ENCODE measurements around the gene TYMS. TPM values are rescaled to one million over a fixed set of nuclear protein-coding genes. Genes with fewer than 3 reads are reported as not detected.
A peak's percentile ranks its signal among the peaks of the same experiment; 100 is the strongest.

The TYMS gene
- total and polyA plus RNA-seq, 4 donors = 22.1 to 70.3 (median 43.1) TPM

- 81% methylated on average over 17 of the region's 23 CpGs for WGBS (ENCODE audit: insufficient coverage)
- no peaks in the 10 kb centered on the region for H3K27me3 ChIP-seq (ENCODE audit: control insufficient read depth, insufficient read depth, low read length)
- H3K4me3 ChIP-seq (ENCODE audit: low read depth, low read length) = peak overlapping the region; percentile 28
- H3K9me3 ChIP-seq (ENCODE audit: control insufficient read depth, insufficient read depth, low read length) = no peaks in the 10 kb centered on the region
- peaks cover 9% of the 10 kb centered on the region for H3K4me1 ChIP-seq (ENCODE audit: control insufficient read depth, insufficient read depth, low read length)
- no peak overlapping the region for H3K27ac ChIP-seq (ENCODE audit: low read depth, low read length)
- no peak for DNase-seq (ENCODE audit: low read depth in 4 of 6, low spot score in 6 of 6)
- no peaks in the 10 kb centered on the region for H3K36me3 ChIP-seq (ENCODE audit: control insufficient read depth, insufficient read depth, low read length)
These were observed 55.7 kb downstream of the TYMS start for GRCh38 chr18:713135-713490.

GRCh38 chr18:715626-716025, 58.2 kb downstream of the TYMS start:
- H3K27me3 ChIP-seq (ENCODE audit: control insufficient read depth, insufficient read depth, low read length) = no peaks in the 10 kb centered on the region
- no peak overlapping the region for H3K27ac ChIP-seq (ENCODE audit: low read depth, low read length)
- WGBS (ENCODE audit: insufficient coverage) = no CpG with 5 or more reads among the region's 1 CpG
- no peak for DNase-seq (ENCODE audit: low read depth in 4 of 6, low spot score in 6 of 6)
- no peaks in the 10 kb centered on the region for H3K36me3 ChIP-seq (ENCODE audit: control insufficient read depth, insufficient read depth, low read length)
- no peaks in the 10 kb centered on the region for H3K9me3 ChIP-seq (ENCODE audit: control insufficient read depth, insufficient read depth, low read length)
- no peak overlapping the region for H3K4me3 ChIP-seq (ENCODE audit: low read depth, low read length)
- H3K4me1 ChIP-seq (ENCODE audit: control insufficient read depth, insufficient read depth, low read length) = peaks cover 9% of the 10 kb centered on the region

GRCh38 chr18:717003-717402, 59.5 kb downstream of the TYMS start:
- no peak for DNase-seq (ENCODE audit: low read depth in 4 of 6, low spot score in 6 of 6)
- Histone ChIP-seq H3K9me3 (ENCODE audit: control insufficient read depth, insufficient read depth, low read length) (no peaks in the 10 kb centered on the region), H3K27me3 (ENCODE audit: control insufficient read depth, insufficient read depth, low read length) (no peaks in the 10 kb centered on the region), H3K27ac (ENCODE audit: low read depth, low read length) (no peak overlapping the region), H3K4me1 (ENCODE audit: control insufficient read depth, insufficient read depth, low read length) (peaks cover 5% of the 10 kb centered on the region), H3K36me3 (ENCODE audit: control insufficient read depth, insufficient read depth, low read length) (peaks cover 2% of the 10 kb centered on the region), H3K4me3 (ENCODE audit: low read depth, low read length) (no peak overlapping the region)
- 100% methylated on average over 1 of the region's 4 CpGs for WGBS (ENCODE audit: insufficient coverage)

Other genes with a start within 250 kb of the TYMS start
- 100 to 1,000 TPM in 1 of 2 donors, 10 to 100 TPM in 1; 59.8 to 282 TPM for gene COLEC12, start 157.0 kb upstream of the TYMS start, total RNA-seq
- 10 to 100 TPM; 19.2 to 55.0 TPM for gene COLEC12, start 157.0 kb upstream of the TYMS start, polyA plus RNA-seq (ENCODE audit: insufficient read length in 2 of 2)
- not detected for gene CETN1, start 77.3 kb upstream of the TYMS start, total RNA-seq
- gene CETN1, start 77.3 kb upstream of the TYMS start, polyA plus RNA-seq (ENCODE audit: insufficient read length in 2 of 2) = not detected
- 10 to 100 TPM in 1 of 2 donors, 1 to 10 TPM in 1; 3.8 to 12.5 TPM for gene CLUL1, start 60.7 kb upstream of the TYMS start, total RNA-seq
- 10 to 100 TPM; 16.0 to 16.8 TPM for gene CLUL1, start 60.7 kb upstream of the TYMS start, polyA plus RNA-seq (ENCODE audit: insufficient read length in 2 of 2)
- gene ENOSF1, start 55.0 kb downstream of the TYMS start, total RNA-seq = 10 to 100 TPM; 24.8 to 48.3 TPM
- 10 to 100 TPM; 42.0 to 63.6 TPM for gene ENOSF1, start 55.0 kb downstream of the TYMS start, polyA plus RNA-seq (ENCODE audit: insufficient read length in 2 of 2)
- gene YES1, start 154.6 kb downstream of the TYMS start, total RNA-seq = 10 to 100 TPM; 54.0 to 63.3 TPM
- 10 to 100 TPM; 41.7 to 66.6 TPM for gene YES1, start 154.6 kb downstream of the TYMS start, polyA plus RNA-seq (ENCODE audit: insufficient read length in 2 of 2)
- 10 to 100 TPM in 1 of 2 donors, 1 to 10 TPM in 1; 5.0 to 21.3 TPM for gene ADCYAP1, start 247.2 kb downstream of the TYMS start, total RNA-seq
- 10 to 100 TPM; 12.9 to 14.4 TPM for gene ADCYAP1, start 247.2 kb downstream of the TYMS start, polyA plus RNA-seq (ENCODE audit: insufficient read length in 2 of 2)

All from spinal cord (tissue), 10 donors.